GM23338 (cell line): ENCODE data around the gene ZNF444. TPM values are rescaled to one million over a fixed set of nuclear protein-coding genes. Genes with fewer than 3 reads are reported as not detected.

Source experiments
- ATAC-seq: fragments of 200-7000 bp; cut with Tn5 transposase; 3 replicates; pipeline ENCODE4 v1.9.1; 2020
- DNase-seq: peaks from one replicate; pipeline ENCODE4 v3.0.0-alpha.2; 2015; ENCODE audit warnings: low spot score
- H2AFZ ChIP-seq: fragments of 200-600 bp; sonication (generic); 2 replicates; pipeline ENCODE4 v1.8.0; 2016; ENCODE audit warnings: antibody characterized with exemption, mild to moderate bottlenecking, moderate library complexity
- H3F3A ChIP-seq: fragments of 200-600 bp; sonication (generic); replicated peaks from 2 replicates; pipeline ENCODE4 v1.8.0; 2017; ENCODE audit warnings: antibody characterized with exemption, mixed run types, low read depth
- H3K27ac ChIP-seq: fragments of 200-600 bp; sonication (generic); 2 replicates; pipeline ENCODE4 v1.6.1; 2016; ENCODE audit warnings: low read depth
- H3K27me3 ChIP-seq: fragments of 200-600 bp; sonication (generic); 2 replicates; pipeline ENCODE4 v1.8.0; 2016; ENCODE audit warnings: mild to moderate bottlenecking, mixed run types, moderate library complexity; ENCODE audit not compliant: insufficient read depth
- H3K36me3 ChIP-seq: fragments of 200-600 bp; sonication (generic); 2 replicates; pipeline ENCODE4 v1.8.0; 2016; ENCODE audit warnings: mild to moderate bottlenecking; ENCODE audit not compliant: insufficient read depth
- H3K4me1 ChIP-seq: fragments of 200-600 bp; sonication (generic); 2 replicates; pipeline ENCODE4 v1.8.0; 2016; ENCODE audit warnings: mild to moderate bottlenecking, moderate library complexity; ENCODE audit not compliant: insufficient read depth
- H3K4me2 ChIP-seq: fragments of 200-600 bp; sonication (generic); 2 replicates; pipeline ENCODE4 v1.7.1; 2017; ENCODE audit warnings: mixed run types
- H3K4me3 ChIP-seq: fragments of 200-600 bp; sonication (generic); 2 replicates; pipeline ENCODE4 v1.6.1; 2016; ENCODE audit warnings: mixed run types
- H3K79me2 ChIP-seq: fragments of 200-600 bp; sonication (generic); replicated peaks from 2 replicates; pipeline ENCODE4 v1.8.0; 2017; ENCODE audit warnings: mild to moderate bottlenecking; ENCODE audit not compliant: insufficient read depth
- H3K9me2 ChIP-seq: fragments of 200-600 bp; sonication (generic); 2 replicates; pipeline ENCODE4 v1.8.0; 2017; ENCODE audit not compliant: insufficient read depth
- H4K20me1 ChIP-seq: fragments of 200-600 bp; sonication (generic); replicated peaks from 2 replicates; pipeline ENCODE4 v1.8.0; 2017; ENCODE audit warnings: mild to moderate bottlenecking; ENCODE audit not compliant: insufficient read depth
- H3K27ac Mint-ChIP-seq: 2 replicates; pipeline ENCODE4 v1.8.0; 2020; ENCODE audit warnings: inconsistent platforms, mild to moderate bottlenecking, moderate library complexity, mixed read lengths
- H3K27me3 Mint-ChIP-seq: 3 replicates; pipeline ENCODE4 v1.8.0; 2022; ENCODE audit warnings: low read depth, mild to moderate bottlenecking, moderate library complexity, mixed read lengths, inconsistent platforms; ENCODE audit not compliant: insufficient read depth, poor library complexity
- H3K36me3 Mint-ChIP-seq: 3 replicates; pipeline ENCODE4 v1.8.0; 2021; ENCODE audit warnings: low read depth, mild to moderate bottlenecking, inconsistent platforms, moderate library complexity, mixed read lengths
- H3K4me1 Mint-ChIP-seq: 3 replicates; pipeline ENCODE4 v1.8.0; 2020; ENCODE audit warnings: mild to moderate bottlenecking, inconsistent platforms, mixed read lengths
- H3K4me3 Mint-ChIP-seq: 3 replicates; pipeline ENCODE4 v1.8.0; 2021; ENCODE audit warnings: moderate library complexity, mild to moderate bottlenecking, inconsistent platforms, mixed read lengths
- H3K9me3 Mint-ChIP-seq: 3 replicates; pipeline ENCODE4 v1.8.0; 2020; ENCODE audit warnings: moderate library complexity, mild to moderate bottlenecking, inconsistent platforms, mixed read lengths
- CREB1 ChIP-seq: fragments of 250-450 bp; sonication (Bioruptor Pico); IDR thresholded peaks from 2 replicates; pipeline ENCODE4 v1.5.0; 2020; ENCODE audit warnings: low read depth, mild to moderate bottlenecking, moderate library complexity
- EZH2 ChIP-seq: fragments of 200-600 bp; sonication (generic); IDR thresholded peaks from one replicate; pipeline ENCODE4 v1.8.0; 2017; ENCODE audit warnings: antibody characterized with exemption, mild to moderate bottlenecking, low read depth; ENCODE audit not compliant: unreplicated experiment
- JUNB ChIP-seq: IDR thresholded peaks from one replicate; pipeline ENCODE4 v1.6.1; 2016; ENCODE audit warnings: antibody characterized with exemption; ENCODE audit not compliant: unreplicated experiment
- NANOG ChIP-seq: IDR thresholded peaks from 2 replicates; pipeline ENCODE4 v1.6.1; 2016; ENCODE audit warnings: antibody characterized with exemption, borderline replicate concordance
- POLR2AphosphoS5 ChIP-seq: IDR thresholded peaks from 2 replicates; pipeline ENCODE4 v1.6.1; 2016; ENCODE audit warnings: antibody characterized with exemption, low read depth
- polyA plus RNA-seq: library from polyadenylated mRNA; unstranded; fragments of >200 nt; fragmentation: Nextera tagmentation; extraction: Ambion mirVana; gene quantifications from 2 replicates; pipeline ENCODE4 v1.2.1, GENCODE V29; 2016
- total RNA-seq: library from RNA; depleted of rRNA; stranded (reverse); fragments of >200 nt; shearing (Covaris generic); gene quantifications from 2 replicates; pipeline ENCODE4 v1.2.3, GENCODE V29; 2014
- TF ChIP-seq, protein P1 (sequence below): fragments of 250-450 bp; sonication (Bioruptor Pico); IDR thresholded peaks from 2 replicates; pipeline ENCODE4 v1.5.0; 2020; ENCODE audit warnings: mild to moderate bottlenecking, moderate library complexity

The ZNF444 gene
- total and polyA plus RNA-seq, 2 experiments from 2014 or later = 25.1 to 58.5 TPM

DNA sequence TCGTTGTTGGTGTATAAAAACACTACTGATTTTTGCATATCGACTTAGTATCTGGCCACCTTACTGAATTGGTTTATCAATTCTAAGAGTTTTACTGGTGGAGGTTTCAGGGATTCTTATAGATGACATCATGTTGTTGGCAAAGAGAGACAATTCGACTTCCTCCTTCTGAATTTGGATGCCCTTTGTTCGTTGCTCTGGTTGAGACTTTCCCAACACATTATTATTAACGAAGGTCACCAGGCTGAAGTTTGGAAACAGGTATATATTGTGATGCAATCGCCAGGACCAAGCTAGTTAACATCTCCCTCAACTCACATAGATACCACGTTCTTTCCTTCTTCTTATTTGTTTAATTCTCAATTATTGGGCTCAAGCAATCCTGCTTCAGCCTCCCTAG, 58.6 kb downstream of the ZNF444 start:
- Histone ChIP-seq H3K36me3 (no peaks in the 10 kb centered on the region), H3K79me2 (no peaks in the 10 kb centered on the region), H3K9me2 (no peaks in the 10 kb centered on the region), H3F3A (no peaks in the 10 kb centered on the region), H3K4me2 (no peak overlapping the region), H3K27me3 (no peaks in the 10 kb centered on the region), H3K4me3 (no peak overlapping the region), H4K20me1 (no peaks in the 10 kb centered on the region), H2AFZ (no peak overlapping the region), H3K4me1 (no peaks in the 10 kb centered on the region), H3K27ac (no peak overlapping the region)
- DNase-seq = no peak
- H3K36me3 Mint-ChIP-seq = no peaks in the 10 kb centered on the region
- H3K4me1 Mint-ChIP-seq = peaks cover 10% of the 10 kb centered on the region; the same call in 2 of the 3 replicates
- ATAC-seq = no peak
- H3K9me3 Mint-ChIP-seq = no peaks in the 10 kb centered on the region
- no peak overlapping the region for H3K27ac Mint-ChIP-seq
- no peak overlapping the region for H3K4me3 Mint-ChIP-seq
- no peak for TF ChIP-seq JUNB
- H3K27me3 Mint-ChIP-seq = no peaks in the 10 kb centered on the region

GRCh38 chr19:56201973-56202372, 60.9 kb downstream of the ZNF444 start, which contains the start of gene ZSCAN5C:
Gene ZSCAN5C, plus strand, starts transcription at chr19:56202273. Its CDS starts 3,641 bp downstream, at chr19:56205914.
- Histone ChIP-seq H3K9me2 (no peaks in the 10 kb centered on the region), H3K79me2 (no peaks in the 10 kb centered on the region), H2AFZ (no peak within 1 kb of the TSS), H3K27ac (no peak within 1 kb of the TSS), H3K36me3 (no peaks in the 10 kb centered on the region), H3K4me3 (no peak within 1 kb of the TSS), H4K20me1 (no peaks in the 10 kb centered on the region), H3F3A (no peaks in the 10 kb centered on the region), H3K4me1 (no peaks in the 10 kb centered on the region), H3K27me3 (no peaks in the 10 kb centered on the region), H3K4me2 (no peak within 1 kb of the TSS)
- no peak for TF ChIP-seq NANOG
- TF ChIP-seq CREB1 (CRISPR knock-in tag) = no peak
- TF ChIP-seq POLR2AphosphoS5 = no peak
- no peak for TF ChIP-seq EZH2
- TF ChIP-seq, protein P1, sequence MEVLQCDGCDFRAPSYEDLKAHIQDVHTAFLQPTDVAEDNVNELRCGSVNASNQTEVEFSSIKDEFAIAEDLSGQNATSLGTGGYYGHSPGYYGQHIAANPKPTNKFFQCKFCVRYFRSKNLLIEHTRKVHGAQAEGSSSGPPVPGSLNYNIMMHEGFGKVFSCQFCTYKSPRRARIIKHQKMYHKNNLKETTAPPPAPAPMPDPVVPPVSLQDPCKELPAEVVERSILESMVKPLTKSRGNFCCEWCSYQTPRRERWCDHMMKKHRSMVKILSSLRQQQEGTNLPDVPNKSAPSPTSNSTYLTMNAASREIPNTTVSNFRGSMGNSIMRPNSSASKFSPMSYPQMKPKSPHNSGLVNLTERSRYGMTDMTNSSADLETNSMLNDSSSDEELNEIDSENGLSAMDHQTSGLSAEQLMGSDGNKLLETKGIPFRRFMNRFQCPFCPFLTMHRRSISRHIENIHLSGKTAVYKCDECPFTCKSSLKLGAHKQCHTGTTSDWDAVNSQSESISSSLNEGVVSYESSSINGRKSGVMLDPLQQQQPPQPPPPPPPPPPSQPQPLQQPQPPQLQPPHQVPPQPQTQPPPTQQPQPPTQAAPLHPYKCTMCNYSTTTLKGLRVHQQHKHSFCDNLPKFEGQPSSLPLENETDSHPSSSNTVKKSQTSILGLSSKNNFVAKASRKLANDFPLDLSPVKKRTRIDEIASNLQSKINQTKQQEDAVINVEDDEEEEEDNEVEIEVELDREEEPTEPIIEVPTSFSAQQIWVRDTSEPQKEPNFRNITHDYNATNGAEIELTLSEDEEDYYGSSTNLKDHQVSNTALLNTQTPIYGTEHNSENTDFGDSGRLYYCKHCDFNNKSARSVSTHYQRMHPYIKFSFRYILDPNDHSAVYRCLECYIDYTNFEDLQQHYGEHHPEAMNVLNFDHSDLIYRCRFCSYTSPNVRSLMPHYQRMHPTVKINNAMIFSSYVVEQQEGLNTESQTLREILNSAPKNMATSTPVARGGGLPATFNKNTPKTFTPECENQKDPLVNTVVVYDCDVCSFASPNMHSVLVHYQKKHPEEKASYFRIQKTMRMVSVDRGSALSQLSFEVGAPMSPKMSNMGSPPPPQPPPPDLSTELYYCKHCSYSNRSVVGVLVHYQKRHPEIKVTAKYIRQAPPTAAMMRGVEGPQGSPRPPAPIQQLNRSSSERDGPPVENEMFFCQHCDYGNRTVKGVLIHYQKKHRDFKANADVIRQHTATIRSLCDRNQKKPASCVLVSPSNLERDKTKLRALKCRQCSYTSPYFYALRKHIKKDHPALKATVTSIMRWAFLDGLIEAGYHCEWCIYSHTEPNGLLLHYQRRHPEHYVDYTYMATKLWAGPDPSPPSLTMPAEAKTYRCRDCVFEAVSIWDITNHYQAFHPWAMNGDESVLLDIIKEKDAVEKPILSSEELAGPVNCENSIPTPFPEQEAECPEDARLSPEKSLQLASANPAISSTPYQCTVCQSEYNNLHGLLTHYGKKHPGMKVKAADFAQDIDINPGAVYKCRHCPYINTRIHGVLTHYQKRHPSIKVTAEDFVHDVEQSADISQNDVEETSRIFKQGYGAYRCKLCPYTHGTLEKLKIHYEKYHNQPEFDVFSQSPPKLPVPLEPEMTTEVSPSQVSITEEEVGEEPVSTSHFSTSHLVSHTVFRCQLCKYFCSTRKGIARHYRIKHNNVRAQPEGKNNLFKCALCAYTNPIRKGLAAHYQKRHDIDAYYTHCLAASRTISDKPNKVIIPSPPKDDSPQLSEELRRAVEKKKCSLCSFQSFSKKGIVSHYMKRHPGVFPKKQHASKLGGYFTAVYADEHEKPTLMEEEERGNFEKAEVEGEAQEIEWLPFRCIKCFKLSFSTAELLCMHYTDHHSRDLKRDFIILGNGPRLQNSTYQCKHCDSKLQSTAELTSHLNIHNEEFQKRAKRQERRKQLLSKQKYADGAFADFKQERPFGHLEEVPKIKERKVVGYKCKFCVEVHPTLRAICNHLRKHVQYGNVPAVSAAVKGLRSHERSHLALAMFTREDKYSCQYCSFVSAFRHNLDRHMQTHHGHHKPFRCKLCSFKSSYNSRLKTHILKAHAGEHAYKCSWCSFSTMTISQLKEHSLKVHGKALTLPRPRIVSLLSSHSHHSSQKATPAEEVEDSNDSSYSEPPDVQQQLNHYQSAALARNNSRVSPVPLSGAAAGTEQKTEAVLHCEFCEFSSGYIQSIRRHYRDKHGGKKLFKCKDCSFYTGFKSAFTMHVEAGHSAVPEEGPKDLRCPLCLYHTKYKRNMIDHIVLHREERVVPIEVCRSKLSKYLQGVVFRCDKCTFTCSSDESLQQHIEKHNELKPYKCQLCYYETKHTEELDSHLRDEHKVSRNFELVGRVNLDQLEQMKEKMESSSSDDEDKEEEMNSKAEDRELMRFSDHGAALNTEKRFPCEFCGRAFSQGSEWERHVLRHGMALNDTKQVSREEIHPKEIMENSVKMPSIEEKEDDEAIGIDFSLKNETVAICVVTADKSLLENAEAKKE = no peak
- no peak for DNase-seq
- no peak for ATAC-seq
- H3K4me1 Mint-ChIP-seq = peaks cover 10% of the 10 kb centered on the region; the same call in 2 of the 3 replicates
- no peaks in the 10 kb centered on the region for H3K9me3 Mint-ChIP-seq
- H3K36me3 Mint-ChIP-seq = no peaks in the 10 kb centered on the region
- H3K4me3 Mint-ChIP-seq = no peak within 1 kb of the TSS
- H3K27me3 Mint-ChIP-seq = peaks cover 3% of the 10 kb centered on the region
- no peak within 1 kb of the TSS for H3K27ac Mint-ChIP-seq
